ENCODE results near the gene SLC25A20.
"Not testable (repeated sequence)": the region's sequence is repeated elsewhere in the genome, so short reads cannot be mapped to it uniquely, and the experiment has no call there.

SLC25A20 gene, protein sequence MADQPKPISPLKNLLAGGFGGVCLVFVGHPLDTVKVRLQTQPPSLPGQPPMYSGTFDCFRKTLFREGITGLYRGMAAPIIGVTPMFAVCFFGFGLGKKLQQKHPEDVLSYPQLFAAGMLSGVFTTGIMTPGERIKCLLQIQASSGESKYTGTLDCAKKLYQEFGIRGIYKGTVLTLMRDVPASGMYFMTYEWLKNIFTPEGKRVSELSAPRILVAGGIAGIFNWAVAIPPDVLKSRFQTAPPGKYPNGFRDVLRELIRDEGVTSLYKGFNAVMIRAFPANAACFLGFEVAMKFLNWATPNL

DNA sequence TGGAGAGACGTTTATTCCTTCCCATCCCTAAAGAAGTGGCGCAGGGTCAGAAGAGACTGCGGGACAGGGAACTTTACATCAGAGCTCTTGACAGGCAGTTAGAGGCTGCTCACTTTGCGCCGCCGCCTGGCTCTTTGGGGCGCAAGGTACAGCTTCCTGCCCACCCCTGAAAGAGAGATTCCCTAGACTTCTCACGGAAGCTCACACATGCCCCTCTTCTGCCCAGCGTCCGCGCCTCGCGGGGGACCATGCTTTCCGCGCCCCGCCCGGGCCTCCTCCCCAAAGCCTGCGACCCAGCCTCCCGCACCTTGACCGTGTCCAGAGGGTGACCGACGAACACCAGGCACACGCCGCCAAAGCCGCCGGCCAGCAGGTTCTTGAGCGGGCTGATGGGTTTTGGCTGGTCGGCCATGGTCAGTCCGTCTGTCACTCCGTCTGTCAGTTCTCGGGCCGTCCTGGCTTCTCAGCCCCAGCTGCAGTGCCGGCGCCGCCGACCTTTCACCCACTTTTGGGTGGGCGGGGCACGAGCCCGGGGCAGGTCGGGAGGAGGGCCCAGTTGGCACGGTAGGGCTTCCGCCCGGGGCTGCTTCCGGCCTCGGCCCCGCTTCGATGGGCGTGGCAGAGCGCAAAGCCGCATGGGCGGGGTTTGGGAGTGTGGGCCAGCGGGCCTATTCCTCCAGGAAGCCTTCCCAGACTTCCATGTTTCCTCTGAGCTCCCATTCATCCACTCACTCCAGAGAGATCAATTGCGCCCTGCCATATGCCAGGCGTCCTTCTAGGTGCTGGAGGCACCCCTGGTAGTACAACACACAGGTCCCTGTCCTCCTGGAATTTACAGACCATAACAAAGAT lies at the start of gene SLC25A20:
Gene SLC25A20 (minus strand): TSS at position 500 of the 852 bp plus-strand sequence. CDS start 88 bp downstream, at position 412.
- DNase-seq (ENCODE audit: low spot score), result peak; percentile 90

DNA sequence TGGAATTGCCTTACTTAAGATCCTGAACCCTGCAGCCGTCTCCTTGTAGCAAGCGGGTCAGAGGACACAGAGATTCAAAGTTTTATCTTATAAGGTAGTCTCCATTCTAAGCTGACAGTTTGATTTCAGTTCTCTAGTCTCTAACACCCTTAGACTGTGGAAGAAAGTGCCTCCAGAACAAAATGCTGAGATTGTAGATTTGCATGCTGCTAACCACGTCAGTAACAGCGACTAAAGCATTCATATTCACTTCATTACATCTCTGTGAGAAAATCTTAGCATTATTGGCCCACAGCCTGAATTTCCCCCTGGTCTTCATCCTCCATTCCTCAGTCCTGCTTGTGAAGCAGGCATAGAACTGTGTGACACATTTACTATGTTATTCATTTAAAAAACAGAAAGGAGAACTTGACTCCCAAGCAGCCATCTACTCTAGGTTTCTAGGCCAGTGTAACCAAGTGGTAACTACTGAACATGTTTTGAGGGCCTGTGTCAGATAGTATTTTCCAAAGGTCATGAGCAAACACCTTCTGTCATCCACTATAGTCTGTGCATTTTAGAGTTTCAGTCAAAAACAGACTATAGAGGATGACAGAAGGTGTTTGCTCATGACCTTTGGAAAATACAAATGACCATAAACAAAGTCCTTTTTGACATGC lies 47.3 kb upstream of the SLC25A20 start:
- no peak for DNase-seq (ENCODE audit: low spot score)

DNA sequence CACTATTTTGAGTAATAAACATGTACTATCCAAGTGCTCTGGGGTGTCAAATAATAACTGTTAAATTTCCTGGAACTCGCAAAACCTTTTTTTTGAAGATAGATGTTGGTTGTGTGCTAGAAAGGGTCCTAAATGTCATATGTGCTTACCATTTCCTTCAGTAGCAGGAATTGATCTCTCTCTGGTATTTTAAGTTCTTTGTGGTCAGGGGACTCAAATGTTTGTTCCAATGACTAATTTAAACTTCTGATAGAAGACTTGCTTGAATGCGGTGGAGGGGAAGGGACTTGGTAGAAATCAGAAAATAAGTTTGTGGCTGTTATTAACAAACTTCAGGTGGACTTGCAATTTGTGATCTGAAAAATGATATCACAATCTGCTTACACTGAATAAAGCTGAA lies 46.8 kb upstream of the SLC25A20 start:
- DNase-seq (ENCODE audit: low spot score), result no peak

DNA sequence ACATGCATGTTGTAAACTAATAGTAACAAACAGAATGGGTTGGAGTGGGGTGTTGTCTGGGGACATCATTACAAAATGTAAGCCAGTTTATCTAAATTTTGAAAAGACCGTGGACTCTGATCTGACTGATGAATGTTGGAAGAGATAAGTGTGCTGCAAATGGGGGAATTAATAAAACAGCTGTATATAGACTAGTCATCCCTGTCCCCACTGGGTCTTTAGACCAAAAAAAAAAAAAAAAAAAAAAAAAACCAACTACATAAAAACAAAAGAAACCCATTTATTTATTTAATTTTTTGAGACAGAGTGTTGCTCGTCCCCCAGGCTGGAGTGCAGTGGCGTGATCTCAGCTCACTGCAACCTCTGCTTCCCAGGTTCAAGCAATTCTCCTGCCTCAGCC lies 40.0 kb upstream of the SLC25A20 start:
- no peak for DNase-seq (ENCODE audit: low spot score)

DNA sequence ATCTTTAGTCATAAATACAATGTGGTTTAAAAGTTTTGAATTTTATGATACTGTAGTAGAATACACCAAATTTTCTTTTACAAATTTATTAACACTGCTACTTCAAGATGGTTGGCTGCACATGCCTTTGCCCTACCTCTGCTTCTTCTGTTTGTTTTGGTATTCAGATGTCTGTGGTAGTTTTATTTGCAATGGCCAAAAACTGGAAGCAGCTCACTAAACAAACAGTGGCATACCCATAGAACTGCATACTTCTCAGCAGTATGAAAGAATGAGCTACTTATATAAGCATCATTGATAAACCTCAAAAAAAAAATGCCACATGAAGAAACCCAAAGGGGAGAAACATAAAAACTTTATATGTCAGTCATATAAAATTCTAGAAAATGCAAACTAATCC lies 39.5 kb upstream of the SLC25A20 start:
- peak; percentile 34 for DNase-seq (ENCODE audit: low spot score)

DNA sequence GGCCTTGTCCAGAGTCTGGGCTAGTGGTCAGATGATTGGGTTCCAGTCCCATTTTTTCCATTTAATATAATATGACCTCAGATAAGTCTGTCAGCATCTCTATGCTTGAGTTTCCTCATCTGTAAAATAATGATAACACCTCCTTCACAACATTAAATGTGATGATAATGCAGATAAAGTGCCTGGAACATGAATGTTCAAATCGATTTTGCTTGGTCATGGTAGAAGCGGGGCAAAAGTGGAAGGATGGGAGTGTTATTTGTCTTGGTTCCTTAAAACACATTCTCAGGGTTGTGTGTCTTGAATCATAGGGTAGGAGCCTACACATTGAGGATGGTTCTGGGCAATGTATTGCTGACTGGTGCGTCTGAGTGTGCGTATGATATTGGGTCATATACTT lies 36.8 kb upstream of the SLC25A20 start:
- no peak for DNase-seq (ENCODE audit: low spot score)

DNA sequence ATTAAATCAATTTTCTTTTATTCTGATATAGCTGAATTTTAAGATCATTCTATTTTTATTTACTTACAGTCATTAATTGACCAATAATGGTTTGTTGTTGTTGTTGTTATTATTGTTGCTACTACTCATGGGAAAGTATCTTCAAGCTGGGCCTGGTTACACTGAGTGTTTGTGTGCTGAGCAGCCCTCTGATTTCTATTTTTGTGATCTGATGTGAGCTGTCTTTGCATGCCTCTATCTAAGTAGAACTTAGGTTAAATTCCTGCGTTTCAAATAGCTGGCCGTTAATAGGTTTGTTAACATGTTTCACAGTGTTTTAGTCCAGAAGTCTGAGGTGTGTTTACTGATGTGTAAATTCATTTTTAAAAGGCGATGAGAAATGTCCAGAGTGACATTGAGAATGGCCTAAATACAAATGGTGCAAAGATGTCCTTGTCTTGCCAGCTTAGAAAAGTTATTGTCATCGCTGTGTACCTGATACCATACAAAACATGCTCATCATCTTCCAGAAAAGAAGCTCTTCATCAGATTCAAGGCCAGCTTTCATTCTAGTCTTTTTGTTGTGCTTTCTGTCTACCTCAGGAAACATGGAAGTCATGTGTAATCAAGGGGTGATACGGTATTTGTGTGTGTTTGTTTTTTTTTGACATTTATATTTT lies 35.8 kb upstream of the SLC25A20 start:
- DNase-seq (ENCODE audit: low spot score), result no peak

DNA sequence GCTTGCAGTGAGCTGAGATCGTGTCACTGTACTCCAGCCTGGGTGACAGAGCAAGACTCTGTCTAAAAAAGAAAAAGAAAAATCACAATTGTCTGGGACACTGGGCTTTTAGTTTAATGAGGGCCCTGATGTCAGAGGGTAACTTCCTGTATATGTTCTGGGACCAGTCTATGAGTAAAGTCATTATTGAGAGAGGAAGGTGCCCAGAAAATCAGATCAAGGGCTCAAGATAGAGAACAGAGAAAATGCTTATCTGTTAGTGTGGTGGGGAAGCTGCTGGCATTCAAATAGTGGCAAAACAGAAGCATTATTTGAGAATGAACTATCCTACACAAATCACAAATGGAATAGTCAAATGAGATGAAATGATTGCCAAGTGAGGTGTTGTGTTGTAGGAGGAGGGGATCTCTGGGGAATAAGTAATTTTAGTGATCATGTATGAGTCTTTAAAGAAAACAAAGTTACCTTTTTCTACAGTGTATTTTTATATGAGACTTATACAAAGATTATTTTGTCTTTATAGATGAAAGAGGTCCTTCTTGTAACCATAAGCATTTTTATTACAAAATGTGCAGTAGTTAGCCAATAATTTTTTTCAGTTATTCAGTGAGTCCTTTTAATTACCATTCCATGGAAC lies 33.4 kb upstream of the SLC25A20 start:
- no peak for DNase-seq (ENCODE audit: low spot score)

DNA sequence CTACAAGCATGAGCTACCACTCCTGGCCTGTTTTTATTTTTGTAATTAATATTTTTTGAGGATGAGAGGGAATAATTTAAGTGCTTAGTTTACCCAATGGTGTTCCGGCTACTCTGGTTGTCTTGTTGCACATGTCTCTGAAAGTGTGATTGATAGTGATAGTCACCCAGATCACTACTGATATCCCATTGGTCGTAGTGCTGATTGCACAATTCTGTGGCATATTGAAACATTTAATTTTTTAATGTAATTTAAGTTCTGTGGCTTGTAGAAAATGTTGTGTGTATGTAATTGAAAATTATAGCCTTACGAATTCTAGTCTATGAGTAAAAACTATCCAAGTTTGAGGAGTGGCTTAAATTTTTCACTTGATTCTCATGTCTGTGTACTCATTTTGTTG lies 31.9 kb upstream of the SLC25A20 start:
- no peak for DNase-seq (ENCODE audit: low spot score)

DNA sequence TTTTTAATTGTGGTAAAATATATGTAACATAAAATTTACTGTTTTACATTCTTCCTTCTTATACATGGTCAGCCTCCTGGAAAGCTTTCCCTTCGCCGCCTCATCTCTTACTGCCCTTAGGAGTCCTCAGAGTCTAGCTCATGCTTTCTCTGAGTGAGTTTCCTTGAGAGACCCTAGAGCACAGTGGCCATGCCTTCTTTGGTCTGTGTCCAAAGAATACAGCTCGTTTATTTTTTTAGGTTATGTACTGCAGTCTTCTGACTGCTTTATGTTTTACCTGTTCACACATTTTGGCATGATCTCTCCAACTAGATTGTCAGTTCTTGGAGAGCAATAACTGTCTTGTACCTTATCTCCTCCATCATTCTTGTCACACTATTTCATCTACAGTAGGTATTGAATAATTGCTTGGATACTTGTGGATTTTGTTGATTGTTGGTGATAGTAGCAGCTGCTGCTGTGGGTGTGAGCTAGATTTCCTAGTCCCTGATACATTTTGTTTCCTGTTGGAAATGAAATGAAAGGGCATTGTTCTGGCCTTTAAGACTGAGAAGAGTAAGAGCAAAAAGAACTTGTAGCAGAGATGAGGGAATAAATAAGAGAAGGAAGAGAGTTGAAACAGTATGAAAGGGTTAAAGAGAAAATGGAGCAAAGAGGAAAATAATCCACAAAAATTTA lies 30.8 kb upstream of the SLC25A20 start:
- no peak for DNase-seq (ENCODE audit: low spot score)

DNA sequence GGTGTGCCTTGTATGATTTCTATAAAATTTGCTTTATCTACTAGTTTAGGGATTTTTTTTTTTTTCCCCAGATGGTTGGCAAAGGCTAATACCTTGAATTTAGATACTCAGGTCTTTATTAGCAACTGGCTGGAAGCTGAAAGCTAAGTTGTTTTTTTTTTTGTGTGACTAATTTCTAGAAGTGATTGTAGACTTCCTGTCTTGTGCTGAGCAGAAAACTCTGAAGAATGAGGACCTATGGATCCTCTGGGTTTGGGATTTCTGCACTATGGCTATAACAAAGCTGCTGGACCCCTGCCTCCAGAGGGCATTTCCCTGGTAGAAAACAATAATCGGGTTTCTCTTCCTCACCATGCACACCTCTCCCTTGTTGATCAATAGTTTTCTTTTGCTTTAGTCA lies 30.0 kb upstream of the SLC25A20 start:
- DNase-seq (ENCODE audit: low spot score), result peak; percentile 54

DNA sequence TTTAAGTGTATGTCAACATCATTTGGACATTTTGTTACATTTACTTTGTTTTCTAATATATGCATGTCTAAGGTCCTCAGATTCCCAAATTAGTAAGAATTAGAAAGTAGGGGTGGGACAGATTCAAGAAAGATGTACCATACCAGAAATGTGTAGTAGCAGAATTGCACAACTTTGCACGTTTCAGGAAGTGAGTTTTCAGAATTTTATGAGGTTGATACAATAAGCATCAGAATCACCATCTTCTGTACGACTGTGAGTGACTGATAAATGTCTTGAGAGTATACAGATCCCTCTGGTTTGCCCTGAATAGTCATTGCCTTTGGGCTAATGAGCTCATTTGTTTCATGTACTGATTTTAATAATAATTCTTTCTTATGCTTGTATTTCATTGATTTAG lies 29.2 kb upstream of the SLC25A20 start:
- no peak for DNase-seq (ENCODE audit: low spot score)

DNA sequence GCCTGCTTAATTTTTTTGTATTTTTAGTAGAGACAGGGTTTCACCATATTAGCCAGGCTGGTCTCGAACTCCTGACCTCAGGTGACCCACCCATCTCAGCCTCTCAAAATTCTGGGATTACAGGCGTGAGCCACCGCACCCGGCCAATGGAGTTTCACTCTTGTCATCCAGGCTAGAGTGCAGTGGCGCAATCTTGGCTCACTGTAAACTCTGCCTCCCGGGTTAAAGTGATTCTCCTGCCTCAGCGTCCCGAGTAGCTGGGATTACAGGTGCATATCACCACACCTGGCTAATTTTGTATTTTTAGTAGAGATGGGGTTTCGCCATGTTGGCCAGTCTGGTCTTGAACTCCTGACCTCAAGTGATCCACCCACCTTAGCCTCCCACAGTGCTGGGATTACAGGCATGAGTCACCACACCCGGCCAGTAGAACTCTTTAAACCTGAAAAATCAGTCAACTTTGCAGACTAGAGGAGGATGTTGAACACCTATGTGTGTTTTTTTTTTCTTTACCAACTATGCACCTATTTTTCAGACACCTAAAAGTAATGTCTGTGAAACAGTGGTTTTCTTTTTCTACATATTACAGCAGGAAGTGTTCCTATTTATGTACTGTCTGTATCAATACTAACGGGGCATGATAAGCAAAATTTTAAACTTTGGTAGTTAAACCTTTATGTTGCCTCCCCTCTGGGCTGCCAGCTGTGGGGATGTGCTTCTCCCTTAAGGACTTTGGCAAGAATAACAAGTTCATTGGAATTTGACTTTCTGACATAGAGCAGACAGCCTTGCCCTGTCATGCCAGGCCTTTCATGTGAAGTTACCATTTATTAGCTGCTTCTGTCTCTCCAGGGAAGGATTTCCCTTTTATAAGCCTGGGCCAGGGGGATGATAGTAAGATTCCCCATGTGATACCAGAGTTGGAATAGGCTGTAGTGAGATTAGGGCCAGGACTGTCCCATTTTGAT lies 28.0 kb upstream of the SLC25A20 start:
- DNase-seq (ENCODE audit: low spot score), result peak; percentile 46

DNA sequence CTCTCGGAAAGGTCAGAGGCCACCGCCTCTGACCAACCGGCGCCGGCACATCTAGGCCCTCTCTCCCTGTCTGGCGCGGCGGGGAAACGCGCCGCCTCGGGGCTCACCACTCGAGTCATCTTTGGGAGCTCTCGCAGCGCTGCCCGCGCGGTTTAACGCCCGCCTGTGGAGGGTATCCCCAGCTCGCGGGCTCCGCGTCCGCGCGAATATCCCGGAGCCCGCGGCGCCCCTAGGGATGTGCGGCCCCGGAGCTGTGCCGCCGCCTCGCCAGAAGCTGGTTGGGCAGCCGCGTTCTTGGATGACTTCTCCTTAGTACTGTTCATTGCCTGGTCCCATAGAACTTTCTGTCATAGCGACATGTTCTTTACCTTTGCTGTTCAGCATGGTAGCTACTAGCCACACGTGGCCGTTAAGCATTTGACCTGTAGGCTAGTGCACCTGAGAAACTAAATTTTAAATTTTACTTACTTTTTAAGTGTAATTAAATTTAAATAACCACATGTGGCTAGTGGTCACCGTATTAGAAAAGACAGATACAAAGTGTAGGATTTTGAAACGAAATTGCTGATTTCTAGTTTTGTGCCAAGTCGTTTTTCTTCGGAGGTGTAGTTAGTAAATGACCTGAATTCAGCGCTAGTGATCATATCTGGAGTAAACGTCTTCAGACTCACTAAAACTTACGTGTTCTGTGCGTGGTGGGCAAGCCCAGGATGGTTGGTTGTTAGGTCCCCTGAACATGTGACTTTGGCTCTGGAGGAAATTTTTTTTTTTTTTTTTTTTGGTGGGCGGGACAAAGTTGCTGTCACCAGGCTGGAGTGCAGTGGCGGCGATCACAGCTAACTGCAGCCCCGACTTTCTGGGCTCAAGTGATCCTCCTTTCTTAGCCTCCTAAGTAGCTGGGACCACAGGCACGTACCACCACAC lies 20.8 kb upstream of the SLC25A20 start:
- peak; percentile 73 for DNase-seq (ENCODE audit: low spot score)

DNA sequence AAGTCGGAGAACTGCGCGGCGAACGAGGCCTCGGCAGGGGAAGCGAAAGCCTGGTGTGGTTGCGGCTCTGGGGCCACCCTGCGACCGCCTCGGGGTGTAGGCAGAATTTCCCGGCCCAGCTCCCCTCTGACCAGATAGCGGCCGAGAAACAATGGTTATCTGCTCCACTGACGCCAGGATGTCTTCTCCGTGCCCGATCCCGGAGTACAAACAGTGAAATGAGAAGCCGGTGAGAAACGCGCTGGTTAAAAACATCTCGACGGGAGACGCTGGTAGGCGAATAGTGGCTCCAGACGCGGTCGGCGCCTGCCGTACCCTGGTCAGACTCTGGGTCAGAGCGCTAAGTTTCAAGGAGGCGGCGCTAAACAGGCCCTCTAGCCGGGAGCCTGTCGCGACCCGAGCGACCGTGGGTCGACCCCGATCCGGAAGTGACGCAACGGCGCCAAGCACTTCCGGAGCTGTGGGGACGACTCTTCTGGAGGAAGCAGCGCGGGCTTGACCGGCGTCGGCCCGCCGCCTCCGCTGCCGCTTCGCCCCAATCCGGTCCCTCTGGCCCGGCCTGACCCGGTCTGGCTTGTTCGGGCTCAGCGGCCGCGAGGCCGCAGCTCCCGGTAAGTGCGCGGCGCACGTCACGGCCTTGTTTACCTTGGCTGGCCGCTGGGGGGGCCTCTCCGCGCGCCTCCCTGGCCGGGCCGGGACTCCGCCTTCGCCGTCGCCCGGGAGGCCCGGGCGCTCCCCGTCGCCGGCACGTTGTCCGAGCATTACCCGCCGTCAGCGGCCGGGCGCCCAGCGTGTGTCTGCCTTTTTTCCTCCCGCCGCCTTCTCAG lies 19.9 kb upstream of the SLC25A20 start, which contains the start of gene ARIH2:
Gene ARIH2 (plus strand): TSS at position 455 of the 827 bp plus-strand sequence. CDS start 8,717 bp downstream, outside the sequence.
- peak; percentile 97 for DNase-seq (ENCODE audit: low spot score)

DNA sequence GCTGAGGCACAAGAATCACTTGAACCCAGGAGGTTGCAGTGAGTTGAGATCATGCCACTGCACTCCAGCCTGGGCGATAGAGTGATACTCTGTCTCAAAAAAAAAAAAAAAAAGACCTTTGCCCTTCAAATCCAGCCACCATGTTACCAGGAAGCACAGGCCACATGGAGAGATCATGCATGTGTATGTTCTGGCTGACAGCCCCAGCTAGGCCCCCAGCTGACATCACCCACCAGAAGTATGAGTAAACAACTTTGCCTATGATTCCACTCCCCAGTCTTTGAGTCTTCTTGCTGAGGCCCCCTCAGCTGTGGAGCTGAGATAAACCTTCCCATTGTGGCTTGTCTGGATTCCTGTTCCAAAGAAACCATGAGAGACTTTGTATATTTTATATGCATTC lies 16.6 kb upstream of the SLC25A20 start:
- DNase-seq (ENCODE audit: low spot score), result no peak

DNA sequence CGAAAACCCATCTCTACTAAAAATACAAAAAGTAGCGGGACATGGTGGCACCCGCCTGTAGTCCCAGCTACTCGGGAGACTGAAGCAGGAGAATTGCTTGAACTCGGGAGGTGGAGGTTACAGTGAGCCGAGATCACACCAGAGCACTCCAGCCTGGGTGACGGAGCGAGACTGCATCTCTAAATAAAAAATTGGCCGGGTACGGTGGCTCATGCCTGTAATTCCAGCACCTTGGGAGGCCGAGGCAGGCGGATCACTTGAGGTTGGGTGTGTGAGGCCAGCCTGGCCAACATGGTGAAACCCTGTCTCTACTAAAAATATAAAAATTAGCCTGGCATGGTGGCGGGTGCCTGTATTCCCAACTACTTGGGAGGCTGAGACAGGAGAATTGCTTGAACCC lies 8.3 kb upstream of the SLC25A20 start:
- not testable (repeated sequence) for DNase-seq (ENCODE audit: low spot score)

DNA sequence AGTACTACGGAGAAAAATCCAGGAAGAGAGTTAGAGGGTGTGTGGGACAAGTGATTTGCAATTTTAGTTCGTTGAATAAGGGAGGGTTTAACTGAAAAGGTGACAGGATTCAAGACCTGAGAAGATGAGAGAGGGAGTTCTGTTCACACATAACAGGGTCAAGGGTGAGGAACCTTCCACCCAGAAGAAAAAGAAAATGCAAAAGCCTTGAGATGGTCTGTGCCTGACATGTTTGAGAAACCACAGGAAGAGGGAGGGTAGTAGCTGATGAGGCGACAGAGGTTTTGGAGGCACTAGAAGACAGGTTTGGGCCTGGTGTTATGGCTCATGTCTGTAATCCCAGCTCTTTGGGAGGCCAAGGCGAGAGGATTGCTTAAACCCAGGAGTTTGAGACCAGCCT lies 591 bp upstream of the SLC25A20 start:
- DNase-seq (ENCODE audit: low spot score), result no peak

Data from hepatic stellate cell (primary cell).